Islet precursor cell (in vitro differentiated cells): ENCODE measurements around the gene WDSUB1.
A peak's percentile ranks its signal among the peaks of the same experiment; 100 is the strongest.

Source experiments
- DNase-seq: peaks from one replicate; pipeline ENCODE4 v3.0.0-alpha.2; 2018

The WDSUB1 gene

DNA sequence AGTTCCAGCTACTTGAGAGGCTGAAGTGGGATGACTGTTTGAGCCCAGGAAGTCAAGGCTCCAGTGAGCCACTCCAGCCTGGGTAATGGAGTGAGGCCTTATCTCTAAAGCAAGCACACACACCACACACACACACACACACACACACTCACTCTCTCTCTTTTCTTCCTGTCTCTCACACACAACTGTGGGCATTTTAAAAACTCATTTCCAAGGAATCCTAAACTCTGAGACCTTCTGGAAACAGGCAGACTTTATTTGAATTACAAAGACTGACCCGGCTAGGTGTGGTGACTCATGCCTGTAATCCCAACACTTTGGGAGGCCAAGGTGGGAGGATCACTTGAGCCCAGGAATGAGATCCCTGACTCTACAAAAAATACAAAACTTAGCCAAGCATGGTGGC, 21.3 kb downstream of the WDSUB1 start:
- DNase-seq, result peak; percentile 88

DNA sequence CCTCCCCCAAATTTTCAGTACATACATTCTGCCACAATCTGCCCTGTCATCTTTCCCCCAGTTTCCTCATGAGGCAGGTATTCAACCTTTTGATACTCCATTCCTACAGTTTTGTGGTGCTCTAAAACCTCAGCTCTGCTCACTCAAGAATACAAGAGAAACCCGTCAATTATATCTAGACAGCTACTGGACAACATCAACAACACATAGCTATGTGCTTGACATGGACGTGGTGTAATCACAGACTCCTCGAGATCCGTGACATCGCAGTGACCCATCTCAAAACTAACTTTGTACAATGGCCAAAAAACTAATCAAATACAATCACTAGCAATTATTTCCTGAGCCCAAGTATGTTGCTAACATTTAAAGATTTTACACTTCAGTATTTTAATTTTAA, 23.6 kb downstream of the WDSUB1 start:
- no peak for DNase-seq

DNA sequence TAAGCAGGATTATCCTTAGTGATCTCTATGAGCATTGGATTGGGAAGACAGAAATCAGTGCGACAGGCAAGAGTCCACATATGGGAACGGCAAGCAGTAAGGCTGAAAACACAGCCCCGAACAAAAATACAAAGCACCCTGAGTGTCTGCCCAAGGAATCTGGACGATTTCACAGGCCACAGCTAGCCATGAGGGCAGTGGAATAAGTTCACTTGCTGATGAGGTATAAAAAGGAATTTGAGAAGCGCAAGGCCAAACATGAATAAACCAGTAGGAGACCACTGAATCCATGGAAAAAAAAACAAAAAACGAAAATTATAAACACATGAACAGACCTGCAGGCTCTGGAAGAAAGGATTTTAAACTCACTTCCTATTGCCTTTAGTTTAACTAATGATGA, 24.3 kb downstream of the WDSUB1 start:
- no peak for DNase-seq

DNA sequence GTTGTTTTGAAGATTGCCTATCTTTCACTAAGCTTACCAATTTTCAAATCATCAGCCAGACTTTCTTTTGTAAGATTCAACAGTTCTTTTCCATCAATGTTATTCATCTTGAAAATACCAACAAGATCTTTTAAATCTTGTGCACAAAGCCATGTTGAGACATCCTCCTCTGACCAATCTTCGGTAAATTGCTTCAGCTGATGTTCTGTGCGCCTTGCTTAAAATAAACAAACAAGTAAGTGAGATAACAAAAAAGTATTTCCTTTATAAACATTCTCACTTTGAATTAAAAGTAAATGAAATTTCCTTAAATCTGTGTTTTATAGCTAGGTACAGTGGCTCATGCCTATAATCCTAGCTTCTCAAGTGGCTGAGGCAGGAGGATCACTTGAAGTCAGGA, 30.3 kb downstream of the WDSUB1 start:
- no peak for DNase-seq

DNA sequence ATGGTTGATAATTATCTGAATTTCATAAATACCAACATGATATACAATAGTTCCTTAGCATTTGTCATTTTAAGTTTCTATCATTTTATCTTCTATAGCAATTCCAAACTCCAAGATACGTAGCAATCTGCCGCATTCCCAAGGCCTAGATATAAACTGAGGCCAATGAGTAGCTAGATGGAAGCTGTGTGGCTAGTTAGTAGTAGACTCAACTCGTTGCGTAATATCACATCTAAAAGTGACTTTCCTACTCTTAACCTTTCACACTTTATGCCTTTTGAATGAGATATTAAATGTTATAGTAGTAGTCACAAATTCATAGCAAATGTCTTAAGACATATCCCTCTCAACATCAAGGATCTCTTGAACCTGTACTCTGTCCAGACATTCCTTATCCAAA, 33.6 kb downstream of the WDSUB1 start:
- DNase-seq, result no peak

DNA sequence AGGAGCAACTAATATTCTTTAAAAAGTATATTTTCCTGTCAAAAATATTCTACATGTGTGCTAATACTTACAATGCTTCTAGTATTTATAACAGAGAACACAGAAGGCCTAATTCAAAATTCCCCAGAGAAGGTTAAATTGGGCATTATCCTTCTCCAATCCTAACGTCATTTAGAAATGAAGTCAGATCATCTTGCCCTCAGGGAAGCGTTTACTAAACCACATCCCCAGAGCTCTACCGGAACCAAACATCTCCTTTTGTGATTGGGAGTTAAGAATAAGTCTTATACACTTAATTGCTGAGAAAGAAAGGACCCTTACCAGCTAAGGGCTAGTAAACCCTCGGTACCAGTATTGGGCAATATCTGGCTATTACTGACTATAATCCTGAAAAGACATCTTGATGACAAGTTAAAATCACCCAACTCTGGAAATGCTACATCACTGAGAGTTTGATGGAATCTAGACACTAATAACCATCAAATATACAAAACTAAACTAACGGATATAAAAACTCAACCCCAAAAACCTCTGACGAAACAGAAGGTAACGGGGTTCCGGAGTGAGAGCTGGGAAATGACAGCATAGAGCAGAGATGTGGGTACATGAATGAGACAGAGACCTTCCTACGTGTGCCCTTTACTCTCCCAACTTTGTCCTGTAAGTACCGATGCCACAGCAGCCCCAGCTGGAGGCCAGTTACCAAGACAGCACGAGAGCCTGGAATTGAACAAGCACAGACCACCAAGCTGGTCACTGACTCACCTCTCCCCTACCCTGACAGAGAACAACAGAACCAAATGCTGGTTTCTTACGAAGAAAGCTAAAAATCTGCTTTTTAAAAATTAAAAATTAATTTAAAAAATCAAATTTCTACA, 35.0 kb downstream of the WDSUB1 start:
- peak; percentile 57 for DNase-seq

DNA sequence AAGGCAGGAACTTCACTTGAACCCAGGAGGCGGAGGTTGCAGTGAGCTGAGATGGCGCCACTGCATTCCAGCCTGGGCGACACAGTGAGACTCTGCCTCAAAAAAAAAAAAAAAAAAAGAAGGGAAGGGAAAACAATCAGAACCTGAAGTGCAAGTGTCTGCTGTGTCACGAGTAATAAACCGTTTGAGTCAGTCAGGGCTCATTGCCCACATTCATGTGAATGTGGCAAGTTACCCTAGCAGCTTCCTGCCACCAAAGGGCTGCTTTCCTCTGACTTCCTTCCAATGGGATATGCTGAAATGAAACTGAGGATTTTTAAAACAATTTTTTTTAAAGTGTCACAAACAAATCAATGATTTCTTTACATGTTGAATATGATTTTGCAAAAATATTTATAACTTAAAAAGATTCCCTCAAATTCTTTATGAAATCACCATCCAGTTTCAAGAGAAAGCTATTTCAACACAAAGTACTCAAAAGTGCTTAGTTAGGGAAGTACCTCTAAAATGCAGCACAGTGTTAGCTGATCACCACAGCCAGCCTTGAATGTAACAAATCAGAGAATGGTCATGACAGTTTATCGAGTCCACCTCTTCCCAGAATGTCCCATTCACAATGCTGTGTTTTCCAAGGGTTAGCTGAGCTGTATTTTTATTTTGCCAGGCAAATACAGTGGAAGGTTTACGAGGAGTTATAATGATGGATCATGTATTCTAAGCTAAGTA, 36.4 kb downstream of the WDSUB1 start:
- DNase-seq, result peak; percentile 74

DNA sequence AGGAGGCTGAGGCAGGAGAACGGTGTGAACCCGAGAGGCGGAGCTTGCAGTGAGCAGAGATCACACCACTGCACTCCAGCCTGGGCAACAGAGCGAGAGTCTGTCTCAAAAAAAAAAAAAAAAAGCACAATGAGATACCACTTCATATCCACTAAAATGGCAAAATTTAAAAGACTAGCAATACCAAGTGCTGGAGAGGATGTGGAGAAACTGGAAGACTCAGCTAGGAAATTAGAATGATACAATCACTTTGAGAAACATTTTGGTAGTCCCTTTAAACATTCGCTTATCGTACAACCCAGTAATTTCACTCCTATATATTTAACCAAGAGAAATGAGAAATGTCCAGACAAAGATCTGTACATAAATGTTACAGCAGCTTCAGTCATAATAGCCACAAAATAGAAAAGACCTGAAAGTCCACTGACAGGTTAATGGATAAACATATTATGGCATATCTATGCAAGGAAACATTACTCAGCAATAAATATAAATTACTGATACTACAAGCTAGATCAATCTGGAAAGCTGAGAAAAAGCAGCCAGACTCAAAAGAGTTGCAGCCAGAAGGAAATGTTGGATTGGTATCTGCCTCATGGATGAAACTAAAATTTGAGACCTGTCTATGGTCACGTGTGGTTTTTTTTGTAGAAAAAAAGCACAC, 40.0 kb downstream of the WDSUB1 start:
- no peak for DNase-seq

DNA sequence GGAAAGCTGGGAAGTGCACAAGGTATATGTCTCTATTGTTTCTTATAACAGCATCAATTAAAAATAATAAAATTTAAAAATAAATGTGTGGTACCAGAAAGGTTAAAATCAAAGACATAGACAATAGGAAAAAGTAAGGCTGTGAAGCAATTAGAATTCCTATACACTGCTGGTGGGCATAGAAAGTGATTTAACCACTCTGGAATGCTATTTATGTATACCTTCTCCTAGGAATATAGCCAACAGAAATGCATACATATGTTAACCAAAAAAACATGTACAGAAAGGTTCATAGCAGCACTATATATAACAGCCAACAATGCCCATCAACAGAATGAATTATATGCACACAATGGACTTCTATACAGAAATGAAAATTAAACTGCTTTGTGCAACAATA, 43.0 kb downstream of the WDSUB1 start:
- DNase-seq, result no peak

DNA sequence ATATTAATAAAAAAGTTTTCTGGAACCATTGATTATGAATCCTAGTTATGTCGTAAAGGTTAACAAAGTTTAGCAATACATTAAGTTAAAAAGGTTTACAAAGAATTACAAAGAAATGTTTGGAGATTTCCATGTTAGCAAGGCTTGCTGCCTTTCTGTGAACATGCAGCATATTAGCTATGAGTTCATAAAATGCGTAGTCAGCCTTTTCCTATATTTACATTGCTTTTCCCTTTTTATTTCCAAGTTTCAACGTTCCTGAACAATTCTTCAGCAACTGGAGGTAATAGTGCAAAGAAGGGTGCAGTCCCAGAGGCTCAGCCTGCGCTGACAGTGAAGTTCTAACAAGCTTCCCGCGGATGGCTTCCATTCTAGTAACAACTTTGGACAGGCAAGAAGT, 51.6 kb downstream of the WDSUB1 start:
- no peak for DNase-seq

DNA sequence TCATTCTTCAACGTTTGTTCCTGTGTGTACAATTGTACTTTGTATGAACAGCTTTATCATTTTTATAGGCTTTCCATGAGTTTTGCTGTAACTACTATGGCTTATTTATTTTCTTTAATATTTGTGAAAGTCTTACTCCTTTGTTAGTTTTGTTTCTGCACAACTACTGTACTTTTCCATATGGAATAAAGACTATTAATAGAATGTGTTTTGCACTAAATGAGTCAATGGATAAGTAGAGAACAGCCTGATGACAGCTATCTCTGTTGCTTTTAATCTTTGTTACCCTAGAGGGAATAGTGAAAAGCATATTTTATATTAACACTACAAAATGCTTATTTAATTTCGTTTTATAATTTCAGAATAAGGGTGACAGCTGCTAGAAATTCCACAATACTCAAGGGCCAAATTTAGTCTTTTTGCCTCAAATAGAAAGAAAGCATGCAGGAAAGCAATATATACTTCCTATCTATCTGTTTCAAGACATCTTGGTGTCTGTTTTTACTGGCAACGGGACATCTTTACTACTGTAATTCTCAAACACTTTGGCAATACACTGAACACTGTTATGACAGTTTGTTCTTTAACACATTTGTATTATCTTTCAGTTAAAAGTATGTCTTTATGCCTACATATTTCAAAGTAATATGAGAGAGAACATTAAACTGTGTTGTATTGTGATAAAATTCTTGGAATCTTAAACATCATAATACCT, 53.9 kb downstream of the WDSUB1 start:
- no peak for DNase-seq

DNA sequence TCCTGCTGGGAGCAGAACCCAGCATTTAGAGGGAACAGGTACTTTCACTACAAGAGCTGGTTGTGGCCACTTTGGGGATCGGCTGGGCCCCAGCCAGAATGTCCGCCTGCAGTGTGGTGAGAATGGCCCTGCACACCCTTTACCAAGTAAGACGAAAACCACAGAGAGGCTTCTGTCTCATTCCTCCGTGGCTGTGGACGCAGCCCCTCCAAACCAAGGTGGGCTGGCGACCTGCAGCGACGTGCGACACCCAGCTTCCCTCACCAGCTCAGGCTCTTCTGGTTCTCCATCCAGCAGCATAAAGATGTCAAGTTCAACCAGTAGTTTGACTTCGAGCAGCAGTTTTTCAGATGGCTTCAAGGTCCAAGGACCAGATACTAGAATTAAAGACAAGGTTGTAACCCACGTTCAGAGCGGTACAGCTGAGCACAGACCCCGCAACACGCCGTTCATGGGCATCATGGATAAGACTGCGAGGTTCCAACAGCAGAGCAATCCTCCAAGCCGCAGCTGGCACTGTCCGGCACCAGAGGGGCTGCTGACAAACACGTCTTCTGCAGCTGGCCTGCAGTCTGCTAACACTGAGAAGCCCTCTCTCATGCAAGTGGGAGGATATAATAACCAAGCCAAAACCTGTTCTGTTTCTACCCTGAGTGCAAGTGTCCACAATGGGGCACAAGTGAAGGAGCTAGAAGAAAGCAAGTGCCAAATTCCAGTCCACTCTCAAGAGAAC, 56.2 kb downstream of the WDSUB1 start:
- DNase-seq, result no peak

DNA sequence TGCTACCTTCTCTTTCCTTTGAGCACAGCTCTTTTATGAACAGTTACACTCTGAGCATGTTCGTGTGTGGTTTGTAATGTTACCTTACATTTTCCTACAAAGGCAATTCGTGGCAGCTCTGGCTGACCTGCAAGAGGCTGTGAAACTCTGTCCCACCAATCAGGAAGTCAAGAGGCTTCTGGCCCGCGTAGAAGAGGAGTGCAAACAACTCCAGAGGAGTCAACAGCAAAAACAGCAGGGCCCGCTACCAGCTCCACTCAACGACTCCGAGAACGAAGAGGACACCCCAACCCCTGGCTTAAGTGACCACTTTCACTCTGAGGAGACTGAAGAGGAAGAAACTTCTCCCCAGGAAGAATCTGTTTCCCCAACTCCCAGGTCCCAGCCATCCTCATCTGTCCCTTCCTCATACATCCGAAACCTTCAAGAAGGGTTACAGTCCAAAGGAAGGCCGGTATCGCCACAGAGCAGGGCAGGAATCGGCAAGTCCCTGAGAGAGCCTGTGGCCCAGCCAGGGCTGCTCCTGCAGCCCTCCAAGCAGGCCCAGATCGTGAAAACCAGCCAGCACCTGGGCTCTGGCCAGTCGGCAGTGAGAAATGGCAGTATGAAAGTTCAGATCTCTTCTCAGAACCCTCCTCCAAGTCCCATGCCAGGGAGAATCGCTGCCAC, 56.9 kb downstream of the WDSUB1 start:
- no peak for DNase-seq

DNA sequence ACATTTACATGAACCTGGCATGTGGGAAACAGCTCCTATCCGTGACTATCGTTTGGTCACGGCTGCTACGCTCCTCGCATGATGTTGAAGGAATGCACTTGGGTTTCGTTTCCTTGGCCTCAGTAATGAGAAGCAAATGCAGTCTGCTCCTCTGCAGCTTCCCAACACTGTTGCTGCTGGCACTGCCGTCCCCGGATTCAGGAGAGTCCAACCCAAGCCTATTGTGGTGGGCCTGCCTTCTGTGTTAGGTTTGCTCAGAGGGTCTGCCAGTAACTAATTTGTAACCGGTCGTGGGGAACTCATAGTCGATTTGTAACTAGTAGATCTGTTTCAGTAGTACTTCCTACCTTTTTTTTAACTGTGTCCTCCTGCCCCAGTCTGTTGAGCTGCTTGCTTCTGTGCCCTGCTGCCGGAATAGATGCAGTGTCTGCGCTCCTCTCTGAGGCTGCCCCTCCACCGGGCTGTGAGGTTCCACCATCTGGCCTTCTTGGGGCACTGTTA, 58.4 kb downstream of the WDSUB1 start:
- no peak for DNase-seq

DNA sequence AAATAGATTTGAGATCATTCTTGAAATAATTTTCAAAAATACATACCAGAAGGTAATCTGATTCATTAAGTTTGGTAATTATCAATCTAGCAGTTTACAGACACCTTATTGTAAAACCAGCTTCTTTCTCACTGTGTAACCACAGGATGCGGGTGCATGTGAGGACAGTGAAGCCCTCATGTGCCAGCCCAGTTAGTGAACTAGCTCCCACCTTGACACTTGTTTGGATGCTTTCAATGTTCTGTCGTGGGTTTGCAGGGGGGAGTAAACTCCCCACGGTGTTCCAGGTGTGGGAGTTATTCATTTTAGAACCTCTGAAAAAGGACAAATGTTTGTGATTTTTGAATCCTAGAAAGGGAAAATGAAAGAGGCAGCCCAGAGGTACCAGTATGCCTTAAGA, 59.0 kb downstream of the WDSUB1 start:
- DNase-seq, result no peak

DNA sequence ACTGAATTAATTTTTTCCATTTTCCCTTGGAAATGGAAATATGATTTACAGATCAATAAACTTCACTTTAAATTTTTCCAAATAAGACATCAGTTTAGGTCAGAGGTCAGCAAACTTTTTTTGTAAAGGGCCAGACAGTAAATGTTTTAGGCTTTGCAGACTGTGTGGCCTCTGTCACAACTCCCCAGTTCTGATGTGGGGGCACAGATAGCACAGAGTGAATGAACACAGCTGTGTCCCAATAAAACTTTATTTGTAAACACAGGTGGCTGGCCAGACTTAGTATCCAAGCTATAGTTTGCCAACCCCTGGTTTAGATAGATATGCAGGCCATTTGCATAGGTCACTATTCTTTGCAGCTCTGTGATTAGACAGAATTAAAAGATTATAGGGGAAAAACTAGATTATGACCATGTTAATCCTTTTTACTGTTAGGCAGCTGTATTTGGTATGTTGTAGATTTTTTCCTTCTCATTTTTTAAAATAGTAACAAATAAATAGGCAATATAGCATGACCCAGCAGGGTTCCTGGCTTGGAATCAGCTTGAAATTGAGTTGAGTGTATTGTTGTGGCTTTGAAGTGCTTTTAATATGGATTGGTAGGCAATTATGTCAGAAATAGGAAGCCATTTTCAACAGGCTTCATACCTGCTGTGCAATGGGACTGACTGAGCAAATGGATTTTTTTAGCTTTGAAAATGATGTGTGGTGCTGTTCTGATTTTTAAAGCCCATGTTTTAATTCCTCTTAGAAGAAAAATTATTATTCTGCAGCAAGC, 59.7 kb downstream of the WDSUB1 start:
- DNase-seq, result no peak

DNA sequence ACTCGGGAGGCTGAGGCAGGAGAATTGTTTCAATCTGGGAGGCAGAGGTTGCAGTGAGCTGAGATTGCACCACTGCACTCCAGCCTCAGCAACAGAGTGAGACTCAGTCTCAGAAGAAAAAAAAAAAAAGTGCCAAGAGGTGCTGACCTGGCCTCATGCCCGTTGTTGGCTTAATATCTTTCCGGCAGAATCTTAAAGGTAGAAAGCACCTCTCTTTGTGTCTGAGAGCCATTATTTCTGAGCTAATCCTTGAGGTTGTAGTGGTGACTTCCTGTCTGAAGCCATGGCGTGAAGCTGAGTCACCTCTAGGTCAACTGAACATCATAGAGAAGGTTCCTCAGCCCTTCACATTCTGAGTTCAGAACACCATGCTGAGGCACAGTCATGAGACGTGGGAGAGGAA, 60.4 kb downstream of the WDSUB1 start:
- DNase-seq, result no peak

DNA sequence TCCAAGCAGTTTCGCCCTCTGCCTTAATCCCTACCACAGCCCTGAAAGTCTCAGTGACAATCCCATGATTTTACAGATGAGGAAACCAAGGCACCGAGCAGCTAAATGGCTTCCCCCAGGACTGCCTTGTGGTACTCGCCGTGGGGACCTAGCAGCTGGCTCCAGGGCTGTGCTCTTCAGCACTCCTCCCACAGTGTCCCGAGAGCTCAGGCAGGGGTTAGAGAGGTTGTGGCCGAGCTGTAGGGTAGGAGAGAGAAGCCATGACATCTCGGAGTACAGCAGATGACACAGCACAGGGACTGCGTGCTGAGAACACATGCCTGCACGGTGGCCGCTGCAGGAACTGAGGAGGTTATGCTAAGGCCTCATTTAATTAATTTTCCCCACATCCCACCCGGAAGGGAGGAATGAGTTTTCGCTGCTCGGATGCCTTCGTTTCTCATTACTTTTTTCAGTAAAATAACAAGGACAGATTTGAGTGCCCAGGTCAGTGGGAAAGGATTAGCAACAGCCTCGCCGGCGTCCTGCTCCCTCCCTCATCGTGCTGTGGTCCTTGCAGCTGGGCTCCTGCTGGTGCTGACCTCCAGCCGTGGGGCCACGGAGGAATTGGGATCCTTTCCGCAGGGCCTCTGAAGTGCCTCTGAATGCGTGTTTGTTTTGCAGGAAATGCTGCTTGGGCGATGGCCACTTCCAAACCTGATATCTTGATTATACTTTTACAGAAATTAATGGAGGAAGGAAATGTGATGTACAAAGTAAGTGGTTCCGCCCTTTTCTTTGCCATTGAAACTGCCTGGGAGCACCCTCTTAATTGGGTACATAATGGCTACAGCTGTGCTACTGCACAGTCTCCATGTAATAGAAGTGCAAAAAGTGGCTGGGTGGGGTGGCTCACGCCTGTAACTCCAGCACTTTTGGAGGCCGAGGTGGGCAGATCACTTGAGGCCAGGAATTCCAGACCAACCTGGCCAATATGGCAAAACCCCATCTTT, 61.2 kb downstream of the WDSUB1 start:
- no peak for DNase-seq

DNA sequence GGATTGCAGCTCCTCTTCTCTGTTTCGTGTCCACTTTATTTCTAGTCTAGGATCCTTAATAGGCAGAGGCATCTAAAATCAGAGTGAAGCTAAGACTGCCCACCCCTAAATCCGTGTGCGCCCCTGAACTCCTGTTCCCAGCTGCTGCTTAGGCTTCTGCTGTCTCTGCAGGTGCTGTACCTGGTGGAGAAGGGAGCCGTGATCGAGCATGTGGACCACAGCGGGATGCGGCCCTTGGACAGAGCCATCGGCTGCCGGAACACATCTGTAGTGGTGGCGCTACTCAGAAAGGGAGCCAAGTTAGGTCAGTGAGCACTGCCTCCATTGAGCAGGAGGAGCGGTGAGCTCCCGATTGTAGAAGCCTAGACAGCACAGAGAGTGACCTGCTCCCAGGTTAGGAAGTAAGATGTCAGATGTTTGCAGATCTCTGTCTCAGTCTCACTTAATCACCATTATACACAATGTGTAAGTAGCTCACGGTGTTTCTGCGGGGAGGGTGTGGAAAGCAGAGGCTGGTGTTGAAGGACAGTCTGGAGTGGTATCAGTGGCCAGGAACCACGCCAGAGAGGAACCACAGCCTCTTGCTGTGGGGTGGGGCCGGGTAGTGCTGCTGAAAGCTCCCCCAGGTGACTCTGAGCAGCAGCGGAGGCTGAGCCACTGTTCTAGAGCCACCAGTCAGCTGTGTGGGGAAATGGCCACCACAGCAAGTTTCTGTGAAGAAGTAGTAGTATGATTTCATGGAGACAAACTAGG, 62.3 kb downstream of the WDSUB1 start:
- DNase-seq, result no peak
